CD4-positive, CD25-positive, alpha-beta regulatory T cell (primary cell): ENCODE results near the gene THEMIS. TPM values are rescaled to one million over a fixed set of nuclear protein-coding genes. Genes with fewer than 3 reads are reported as not detected.
"Not testable (repeated sequence)": the region's sequence is repeated elsewhere in the genome, so short reads cannot be mapped to it uniquely, and the experiment has no call there.

ENCODE experiments used
- ATAC-seq, 2 donors: fragments of 150-1000 bp; cut with Tn5 transposase; one replicate each; pipeline ENCODE4 v1.10.0; 2021; ENCODE audit warnings: low read depth in 2 of 2, moderate number of reproducible peaks in 2 of 2, moderate library complexity in 1 of 2
- DNase-seq, 3 donors: peaks; one replicate each; pipeline versions ENCODE4 v3.0.0 to v3.0.0-alpha.2; 2012 to 2022; ENCODE audit warnings: mixed read lengths in 1 of 3
- H3K27ac ChIP-seq: one replicate; pipeline ENCODE4 v1.7.0; 2013; ENCODE audit warnings: mild to moderate bottlenecking, low read length; ENCODE audit not compliant: insufficient read depth, poor library complexity, severe bottlenecking
- H3K27me3 ChIP-seq: one replicate; pipeline ENCODE4 v1.7.0; 2013; ENCODE audit warnings: low read length; ENCODE audit not compliant: control insufficient read depth, insufficient read depth
- H3K36me3 ChIP-seq: one replicate; pipeline ENCODE4 v1.7.0; 2013; ENCODE audit warnings: mild to moderate bottlenecking, low read length, moderate library complexity; ENCODE audit not compliant: control insufficient read depth, insufficient read depth
- H3K4me1 ChIP-seq: 2 replicates; pipeline ENCODE4 v1.7.0; 2013; ENCODE audit warnings: mild to moderate bottlenecking, low read length; ENCODE audit not compliant: insufficient read depth, control insufficient read depth, poor library complexity, severe bottlenecking
- H3K4me3 ChIP-seq: one replicate; pipeline ENCODE4 v1.7.0; 2013; ENCODE audit warnings: low read depth, mild to moderate bottlenecking, low read length, moderate library complexity
- H3K9me3 ChIP-seq, 2 experiments: 1 replicate in 1 of 2; 2 replicates in 1 of 2; pipeline ENCODE4 v1.7.0; 2013; ENCODE audit warnings: low read length in 2 of 2, mild to moderate bottlenecking in 1 of 2, moderate library complexity in 1 of 2; ENCODE audit not compliant: control insufficient read depth in 2 of 2
- H3K27ac Mint-ChIP-seq, 3 donors: one replicate each; pipeline ENCODE4 v1.8.0; 2020 to 2022; ENCODE audit warnings: mild to moderate bottlenecking in 3 of 3, mixed read lengths in 3 of 3, moderate library complexity in 2 of 3
- H3K27me3 Mint-ChIP-seq: one replicate; pipeline ENCODE4 v1.8.0; 2022; ENCODE audit warnings: mild to moderate bottlenecking, mixed read lengths
- H3K36me3 Mint-ChIP-seq: one replicate; pipeline ENCODE4 v1.8.0; 2020; ENCODE audit warnings: mixed read lengths
- H3K4me1 Mint-ChIP-seq, 4 donors: one replicate each; pipeline ENCODE4 v1.8.0; 2020 to 2022; ENCODE audit warnings: mixed read lengths in 4 of 4, mild to moderate bottlenecking in 1 of 4
- H3K4me3 Mint-ChIP-seq, 4 donors: one replicate each; pipeline ENCODE4 v1.8.0; 2020 to 2022; ENCODE audit warnings: mild to moderate bottlenecking in 4 of 4, mixed read lengths in 4 of 4, moderate library complexity in 3 of 4
- H3K9me3 Mint-ChIP-seq, 7 donors: one replicate each; pipeline ENCODE4 v1.8.0; 2020 to 2022; ENCODE audit warnings: mixed read lengths in 7 of 7, mild to moderate bottlenecking in 3 of 7, moderate library complexity in 2 of 7
- polyA plus RNA-seq, 4 donors: library from polyadenylated mRNA; unstranded; fragments of 300-500 nt; fragmentation: Illumina TruSeq; gene quantifications; one replicate each; pipeline ENCODE4 v1.2.3, GENCODE V29; 2021
- total RNA-seq: library from RNA; stranded (reverse); gene quantifications from one replicate; pipeline ENCODE4 v1.2.3, GENCODE V29; 2022

THEMIS gene
- total and polyA plus RNA-seq, 5 donors from 2014 or later, result 6.5 to 22.8 (median 13.5) TPM

GRCh38 chr6:127690092-127690491, 210.8 kb downstream of the THEMIS start:
- no peak for DNase-seq
- Mint-ChIP-seq H3K4me3 (no peak overlapping the region), H3K4me1 (no peaks in the 10 kb centered on the region), H3K27me3 (no peaks in the 10 kb centered on the region), H3K36me3 (no peaks in the 10 kb centered on the region), H3K9me3 (peaks cover 0 to 3% (median 0%) of the 10 kb centered on the region in 7 donors), H3K27ac (no peak overlapping the region)
- ATAC-seq, result no peak
- H3K4me3 ChIP-seq, result no peak overlapping the region
- H3K27ac ChIP-seq, result no peak overlapping the region
- H3K36me3 ChIP-seq, result no peaks in the 10 kb centered on the region
- H3K27me3 ChIP-seq, result no peaks in the 10 kb centered on the region
- H3K9me3 ChIP-seq, result no peaks in the 10 kb centered on the region
- no peaks in the 10 kb centered on the region for H3K4me1 ChIP-seq

- not testable (repeated sequence) for H3K4me1 Mint-ChIP-seq, H3K9me3 ChIP-seq, H3K9me3 Mint-ChIP-seq, H3K27me3 Mint-ChIP-seq, H3K27ac ChIP-seq, H3K4me3 ChIP-seq, H3K36me3 Mint-ChIP-seq, H3K4me3 Mint-ChIP-seq, H3K4me1 ChIP-seq, H3K27me3 ChIP-seq, DNase-seq, ATAC-seq, H3K36me3 ChIP-seq, H3K27ac Mint-ChIP-seq
Measured at GRCh38 chr6:127687490-127687889, 213.4 kb downstream of the THEMIS start.

- Histone ChIP-seq H3K4me3 (no peak overlapping the region), H3K4me1 (no peaks in the 10 kb centered on the region), H3K9me3 (no peaks in the 10 kb centered on the region), H3K27ac (no peak overlapping the region), H3K36me3 (no peaks in the 10 kb centered on the region), H3K27me3 (no peaks in the 10 kb centered on the region)
- Mint-ChIP-seq H3K4me3 (no peak overlapping the region), H3K27me3 (no peaks in the 10 kb centered on the region), H3K4me1 (no peaks in the 10 kb centered on the region), H3K36me3 (no peaks in the 10 kb centered on the region), H3K27ac (no peak overlapping the region), H3K9me3 (peaks cover 0 to 3% (median 0%) of the 10 kb centered on the region in 7 donors)
- ATAC-seq (no peak), DNase-seq (no peak)
Measured at GRCh38 chr6:127686084-127686483, 214.8 kb downstream of the THEMIS start.

GRCh38 chr6:127684501-127684900, 216.4 kb downstream of the THEMIS start:
- DNase-seq (no peak), ATAC-seq (no peak)
- no peak overlapping the region for H3K27ac Mint-ChIP-seq
- Histone ChIP-seq H3K4me3 (no peak overlapping the region), H3K27me3 (no peaks in the 10 kb centered on the region), H3K9me3 (no peaks in the 10 kb centered on the region), H3K4me1 (no peaks in the 10 kb centered on the region), H3K27ac (no peak overlapping the region), H3K36me3 (no peaks in the 10 kb centered on the region)
- no peaks in the 10 kb centered on the region for H3K36me3 Mint-ChIP-seq
- H3K9me3 Mint-ChIP-seq, result peaks cover 0 to 3% (median 0%) of the 10 kb centered on the region in 7 donors
- H3K4me1 Mint-ChIP-seq, result no peaks in the 10 kb centered on the region
- no peak overlapping the region for H3K4me3 Mint-ChIP-seq
- H3K27me3 Mint-ChIP-seq, result no peaks in the 10 kb centered on the region
